Upper lobe of left lung (tissue), 4 donors: ENCODE results near the gene DSCAM.

ENCODE experiments used
- CTCF ChIP-seq, 6 experiments: fragments of 450-650 bp in 4 of 6; fragments of 200-600 bp in 2 of 6; sonication (generic) in 2 of 6; IDR thresholded peaks; one replicate each; pipeline ENCODE4 v1.5.1; 2016 to 2019; ENCODE audit warnings: antibody characterized with exemption in 6 of 6
- POLR2A ChIP-seq, 4 donors: fragments of 450-650 bp; IDR thresholded peaks; one replicate each; pipeline ENCODE4 v1.5.1; 2016 to 2017; ENCODE audit warnings: antibody characterized with exemption in 4 of 4, mild to moderate bottlenecking in 2 of 4

DNA sequence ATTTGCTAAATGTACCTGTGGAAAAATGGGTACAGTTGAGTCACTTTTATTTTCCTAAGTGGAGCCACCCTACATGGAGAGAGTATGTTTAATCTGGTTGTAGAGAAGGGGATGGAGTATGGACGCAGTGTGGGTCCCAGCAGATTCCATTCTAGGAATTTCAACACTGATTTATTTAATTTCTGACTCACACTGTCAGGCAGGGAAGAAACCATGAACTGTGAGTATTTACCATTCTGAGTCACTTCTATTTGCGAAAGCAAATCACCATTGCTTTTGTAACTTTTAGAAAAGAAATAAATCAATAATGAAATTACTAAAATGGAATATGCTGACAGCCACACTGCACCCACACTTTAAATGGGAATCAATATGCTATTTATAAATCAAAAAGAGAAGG lies 339.0 kb downstream of the DSCAM start:
- TF ChIP-seq CTCF (IDR thresholded peaks at IDR 0.05) (no peak), POLR2A (IDR thresholded peaks at IDR 0.05) (no peak)
